ENCODE data around the gene NEK6. TPM values are rescaled to one million over a fixed set of nuclear protein-coding genes. Genes with fewer than 3 reads are reported as not detected.

NEK6 gene
- 65.6 and 84.7 TPM in 2 replicates for total RNA-seq
- 124 TPM for polyA plus RNA-seq (2012)

GRCh38 chr9:124257844-124258606 lies at the start of gene NEK6:
Gene NEK6 (plus strand): TSS chr9:124257949. CDS start chr9:124301965, 44,016 bp downstream.
- peak; percentile 44 for DNase-seq (ENCODE audit: low read depth)

DNA sequence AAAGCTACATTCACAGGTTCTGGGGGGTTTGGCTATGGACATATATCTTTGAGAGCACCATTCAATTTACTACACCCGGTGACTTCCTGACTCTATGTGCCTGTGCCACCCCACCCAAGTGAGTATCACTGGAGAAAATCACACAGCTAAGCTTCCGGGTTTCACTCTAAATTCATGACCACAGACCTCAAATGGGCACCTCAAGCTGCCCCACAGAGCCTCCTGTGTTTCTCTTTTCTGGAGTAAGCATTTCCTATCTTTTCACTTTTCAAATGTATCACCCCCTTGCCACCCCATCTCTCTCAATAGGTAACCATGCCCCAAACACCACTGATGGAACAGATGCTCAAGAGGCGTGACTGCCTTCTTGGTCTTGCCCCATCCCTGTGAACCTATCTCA lies 49.2 kb upstream of the NEK6 start:
- no peak for DNase-seq (ENCODE audit: low read depth)

- DNase-seq (ENCODE audit: low read depth) = no peak
Measured at GRCh38 chr9:124209279-124209678, 48.5 kb upstream of the NEK6 start.

GRCh38 chr9:124209774-124210173 lies 48.0 kb upstream of the NEK6 start:
- no peak for DNase-seq (ENCODE audit: low read depth)

- DNase-seq (ENCODE audit: low read depth) = no peak
Measured at GRCh38 chr9:124210697-124211096, 47.1 kb upstream of the NEK6 start.

DNA sequence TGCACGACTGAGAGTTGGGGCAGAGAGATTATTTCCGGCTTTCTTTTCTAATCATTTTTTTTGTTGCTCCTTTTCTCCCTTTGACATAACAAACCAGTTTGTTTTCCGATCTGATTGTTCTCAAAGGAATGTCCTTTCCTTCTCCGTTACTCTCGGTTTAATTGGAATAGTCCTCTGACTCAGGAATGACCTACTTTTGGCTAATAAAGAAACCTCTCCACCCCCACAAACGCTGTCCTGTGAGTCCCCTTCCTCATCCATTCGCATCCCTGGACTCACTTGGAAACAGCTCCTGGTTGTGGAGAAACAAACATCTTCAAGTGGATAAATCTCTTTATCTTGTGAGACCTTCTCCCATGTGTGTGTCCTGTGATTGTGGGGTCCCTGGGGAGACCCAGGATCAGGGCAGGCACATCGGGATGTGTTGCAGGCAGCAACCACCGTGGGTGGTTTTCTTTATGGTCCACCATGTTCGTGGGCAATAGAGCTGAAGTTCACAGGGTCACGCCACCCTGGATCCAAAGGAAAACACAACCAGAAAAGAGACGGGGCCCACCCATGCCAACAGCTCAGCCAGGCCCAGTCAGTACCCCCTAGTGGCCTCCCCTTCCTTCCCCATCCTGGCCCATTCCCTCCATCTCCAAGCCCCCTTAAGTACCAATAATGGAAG lies 45.2 kb upstream of the NEK6 start:
- no peak for DNase-seq (ENCODE audit: low read depth)

DNA sequence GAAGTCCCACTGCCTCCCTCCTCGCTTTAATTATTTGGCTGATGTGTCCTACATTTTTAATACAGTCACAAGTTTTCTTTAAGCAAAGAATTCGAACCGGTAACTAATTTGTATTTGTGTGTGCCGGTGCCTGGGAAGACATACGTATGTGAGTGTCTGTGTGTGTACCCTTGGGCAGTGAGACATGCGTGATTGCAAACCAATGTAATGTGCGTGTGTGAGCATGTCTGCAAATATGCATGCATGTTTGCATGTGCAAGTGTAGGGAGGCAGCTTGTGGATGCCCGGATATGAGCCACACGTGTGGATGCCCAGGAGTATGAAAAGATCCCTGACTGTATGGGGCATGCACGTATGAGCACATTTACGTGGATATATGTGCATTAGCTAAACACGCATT lies 44.4 kb upstream of the NEK6 start:
- no peak for DNase-seq (ENCODE audit: low read depth)

GRCh38 chr9:124214116-124214515 lies 43.6 kb upstream of the NEK6 start:
- DNase-seq (ENCODE audit: low read depth) = no peak

GRCh38 chr9:124214596-124215367 lies 43.0 kb upstream of the NEK6 start:
- DNase-seq (ENCODE audit: low read depth) = no peak

DNA sequence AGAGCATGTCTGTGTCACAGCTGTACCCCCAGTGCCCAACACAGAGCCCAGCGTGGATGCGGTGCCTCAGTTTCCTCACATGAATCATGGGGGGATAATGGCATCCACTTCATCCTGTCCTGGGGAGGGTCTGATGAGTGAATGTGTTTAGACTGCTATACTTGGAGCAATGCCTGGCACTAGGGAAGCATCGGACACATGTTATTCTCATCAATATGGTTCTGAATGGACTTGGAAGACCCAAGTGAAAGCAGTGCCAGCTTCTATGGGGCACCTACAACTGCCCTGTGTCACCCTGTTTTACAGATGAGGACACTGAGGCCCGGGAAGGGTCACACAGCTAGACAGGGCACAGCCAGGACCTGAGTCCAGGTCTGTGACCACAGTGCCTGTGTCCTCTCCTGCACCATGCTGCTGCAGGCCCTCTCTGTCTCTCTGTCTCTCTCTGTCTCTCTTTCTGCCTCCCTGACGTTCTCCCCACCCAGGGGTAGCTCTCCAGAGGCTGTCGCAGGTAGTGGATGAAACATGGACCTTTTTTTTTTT lies 42.3 kb upstream of the NEK6 start:
- no peak for DNase-seq (ENCODE audit: low read depth)

GRCh38 chr9:124215956-124216355 lies 41.8 kb upstream of the NEK6 start:
- no peak for DNase-seq (ENCODE audit: low read depth)

DNA sequence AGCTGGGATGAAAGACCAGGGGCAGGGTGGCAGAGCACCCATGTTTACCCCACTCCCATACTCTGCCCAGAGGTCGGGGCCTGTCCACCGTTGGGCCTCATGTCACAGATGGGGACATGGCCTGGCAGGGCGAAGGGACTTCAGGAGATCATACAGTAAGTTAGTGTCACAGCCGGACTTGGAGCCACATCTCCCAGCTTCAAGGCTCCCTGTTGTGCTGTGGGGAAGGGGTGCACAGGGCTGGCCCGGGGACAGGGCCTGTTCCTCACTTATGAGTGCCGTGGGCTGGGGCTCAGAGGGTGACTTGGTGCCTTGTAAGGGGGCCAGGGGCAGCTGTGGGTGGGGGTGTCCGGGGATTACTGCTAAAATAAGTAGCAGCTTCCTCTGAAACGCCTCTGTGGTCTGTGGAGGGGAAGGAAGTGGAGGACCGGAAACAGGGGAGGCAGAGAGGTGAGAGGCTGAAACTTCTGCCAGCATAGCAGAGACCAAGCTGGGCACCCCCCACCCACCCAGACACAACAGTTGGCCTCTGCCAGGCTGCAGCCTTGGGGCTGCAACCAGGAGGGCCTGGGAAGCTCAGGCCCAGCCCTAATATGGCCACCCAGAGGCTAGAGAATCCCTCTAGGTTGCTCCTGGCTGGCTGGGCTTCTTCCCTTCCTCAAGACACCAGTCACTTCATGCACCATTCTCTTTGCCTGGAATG lies 41.1 kb upstream of the NEK6 start:
- DNase-seq (ENCODE audit: low read depth) = no peak

DNA sequence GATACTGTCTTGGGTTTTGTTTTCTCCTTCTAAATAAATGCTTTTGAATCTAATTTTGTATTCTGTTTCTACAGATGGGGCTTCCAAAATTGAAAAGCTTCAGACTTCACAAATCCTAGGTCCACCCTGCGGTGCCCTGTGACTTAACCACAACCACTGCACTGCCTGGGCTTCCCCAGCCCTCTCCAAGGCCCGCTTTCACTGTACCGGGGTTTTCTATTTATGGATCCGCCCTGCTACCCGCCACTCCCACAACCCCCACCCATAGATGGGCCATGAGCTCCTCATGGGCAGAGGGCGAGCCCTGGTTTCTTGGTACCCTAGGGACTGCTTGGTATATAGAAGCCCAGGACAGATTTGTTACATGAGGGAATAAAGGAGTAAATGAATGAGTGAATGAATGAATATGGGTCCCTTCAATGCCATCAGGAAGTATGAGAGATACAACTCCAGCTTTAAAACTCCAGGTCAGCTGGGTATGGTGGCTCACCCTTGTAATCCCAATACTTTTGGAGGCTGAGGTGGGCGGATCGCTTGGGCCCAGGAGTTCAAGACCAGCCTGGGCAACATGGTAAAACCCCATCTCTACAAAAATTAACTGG lies 39.8 kb upstream of the NEK6 start:
- peak; percentile 6 for DNase-seq (ENCODE audit: low read depth)

DNA sequence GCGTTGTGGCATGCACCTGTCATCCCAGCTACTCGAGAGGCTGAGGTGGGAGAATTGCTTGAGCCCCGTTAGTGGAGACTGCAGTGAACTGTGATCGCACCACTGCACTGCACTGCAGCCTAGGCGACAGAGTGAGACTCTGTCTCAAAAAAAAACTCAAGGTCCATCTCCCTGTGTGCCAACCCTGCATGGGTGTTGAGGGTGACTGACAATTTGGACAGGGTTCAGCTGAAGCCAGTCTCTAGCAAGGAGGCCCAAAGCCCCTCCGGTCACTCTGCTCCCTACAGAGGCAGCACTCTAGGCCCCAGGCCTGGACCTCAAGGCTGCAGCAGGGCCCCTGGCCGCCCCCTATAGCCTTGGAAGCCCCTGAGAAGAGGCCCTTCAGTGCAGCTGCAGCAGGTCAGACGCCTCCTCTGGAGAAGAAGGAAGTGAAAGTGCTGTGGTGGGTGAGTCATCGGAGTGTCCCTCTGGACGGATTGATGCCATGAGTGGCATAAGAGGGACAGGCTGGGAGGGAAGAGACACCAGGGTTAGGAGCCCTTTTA lies 39.2 kb upstream of the NEK6 start:
- peak; percentile 49 for DNase-seq (ENCODE audit: low read depth)

GRCh38 chr9:124218987-124219461 lies 38.7 kb upstream of the NEK6 start:
- no peak for DNase-seq (ENCODE audit: low read depth)

DNA sequence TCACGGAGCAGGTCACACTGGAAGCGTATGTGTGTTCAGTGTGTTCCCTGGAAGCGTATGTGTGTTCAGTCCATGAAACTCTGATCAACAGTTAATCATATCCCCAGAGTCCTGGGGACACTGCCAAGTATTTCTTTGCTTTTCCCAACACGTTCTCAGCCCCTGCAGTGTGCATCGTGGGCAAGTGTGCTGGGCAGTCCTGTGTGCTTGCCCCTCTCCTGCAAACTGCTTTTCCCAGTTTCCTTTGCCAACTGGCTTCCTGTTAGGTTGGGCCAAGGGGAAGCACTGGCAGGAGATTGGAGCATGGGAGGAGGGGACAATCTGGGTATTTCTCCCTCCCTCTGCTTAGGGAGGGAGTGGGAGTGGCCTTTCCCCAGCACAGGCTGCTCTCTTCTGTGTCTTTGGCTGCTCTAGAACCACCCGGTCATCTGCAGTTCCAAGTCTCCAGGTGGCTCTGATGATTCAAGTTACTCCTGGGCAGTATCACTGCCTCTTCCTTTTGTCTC lies 36.8 kb upstream of the NEK6 start:
- DNase-seq (ENCODE audit: low read depth) = peak; percentile 15

DNA sequence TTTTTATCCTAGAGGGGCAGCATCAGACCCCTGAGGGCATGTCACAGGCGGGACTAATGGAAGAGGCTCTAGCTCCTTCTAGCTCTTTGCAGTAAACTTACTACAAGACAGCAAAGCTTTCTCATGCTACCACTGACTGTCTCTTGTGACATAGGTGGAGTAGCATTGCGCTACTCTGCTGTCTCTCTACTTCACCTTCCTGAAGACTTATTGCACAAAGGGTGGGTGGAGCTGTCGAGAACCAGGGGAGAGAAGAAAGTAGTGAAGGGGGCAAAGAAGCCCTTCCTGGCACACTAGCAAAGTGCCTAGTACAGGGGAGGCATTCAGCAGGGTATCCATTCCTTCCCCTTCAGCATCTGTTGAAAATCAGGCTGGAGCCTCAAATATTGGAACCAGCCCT lies 36.1 kb upstream of the NEK6 start:
- DNase-seq (ENCODE audit: low read depth) = no peak

GRCh38 chr9:124222109-124222508 lies 35.6 kb upstream of the NEK6 start:
- no peak for DNase-seq (ENCODE audit: low read depth)

GRCh38 chr9:124222918-124223720 lies 34.6 kb upstream of the NEK6 start:
- no peak for DNase-seq (ENCODE audit: low read depth)

Measured in myocyte (in vitro differentiated cells).